CD4-positive, alpha-beta T cell treated with Interleukin-12 subunit alpha and Interleukin-12 subunit beta, for 1 hour (primary cell): ENCODE data around the gene KRT26.

Experiments
- DNase-seq: peaks from one replicate; pipeline ENCODE4 v3.0.0-alpha.2; 2020

KRT26 gene

DNA sequence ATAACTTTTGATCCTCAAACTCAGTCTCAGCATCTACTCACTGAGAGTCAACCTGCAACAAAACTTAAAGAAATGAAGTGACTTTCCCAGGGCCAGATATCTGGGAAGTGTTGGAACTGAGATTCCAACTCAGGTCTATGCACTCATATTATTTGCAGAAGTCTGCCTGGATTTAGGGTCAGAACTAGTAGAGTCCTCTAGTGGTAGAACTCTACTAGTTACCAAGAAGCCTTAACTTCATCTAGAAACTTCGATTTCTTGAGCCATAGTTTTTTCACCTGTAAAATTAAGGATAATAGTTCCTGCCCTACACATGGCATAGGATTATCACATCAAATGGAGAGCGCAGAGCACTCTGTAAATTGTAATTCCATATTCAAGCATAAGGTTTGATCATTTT is 45.1 kb downstream of the KRT26 start:
- DNase-seq, result peak; percentile 16

DNA sequence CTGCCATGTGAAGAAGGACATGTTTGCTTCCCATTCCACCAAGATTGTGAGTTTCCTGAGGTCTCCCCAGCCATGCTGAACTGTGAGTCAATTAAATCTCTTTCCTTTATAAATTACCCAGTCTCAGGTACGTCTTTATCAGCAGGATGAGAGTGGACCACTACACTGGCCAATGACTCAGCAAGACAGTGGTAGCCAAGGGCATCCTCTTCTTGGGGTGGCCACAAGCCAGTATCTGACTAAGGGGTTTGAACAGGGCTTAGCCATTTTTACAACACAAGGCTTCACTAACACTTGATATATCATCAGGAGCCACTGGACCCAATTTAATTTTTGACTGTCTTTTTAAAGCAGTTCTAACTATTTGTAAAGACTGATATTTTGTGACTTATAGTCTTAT is 47.3 kb downstream of the KRT26 start:
- no peak for DNase-seq

- DNase-seq, result no peak
Observed at GRCh38 chr17:40722241-40722640, 49.8 kb downstream of the KRT26 start.

GRCh38 chr17:40720899-40721298 is 51.1 kb downstream of the KRT26 start:
- DNase-seq, result no peak

- DNase-seq, result no peak
Observed at GRCh38 chr17:40718930-40719329, 53.1 kb downstream of the KRT26 start.

GRCh38 chr17:40717776-40718175 is 54.2 kb downstream of the KRT26 start:
- no peak for DNase-seq
